Breast epithelium (tissue), 3 donors: ENCODE measurements around the gene MBNL3.

ENCODE experiments used
- CTCF ChIP-seq, 3 donors: fragments of 450-650 bp; IDR thresholded peaks; one replicate each; pipeline ENCODE4 v1.5.1; 2016 to 2017; ENCODE audit warnings: antibody characterized with exemption in 3 of 3, mild to moderate bottlenecking in 3 of 3, moderate library complexity in 3 of 3
- POLR2A ChIP-seq: fragments of 450-650 bp; IDR thresholded peaks from one replicate; pipeline ENCODE4 v1.6.1; 2016; ENCODE audit warnings: antibody characterized with exemption, mild to moderate bottlenecking, moderate library complexity
- POLR2AphosphoS5 ChIP-seq, 3 donors: sonication (generic); formaldehyde crosslinking; IDR thresholded peaks; one replicate each; pipeline ENCODE4 v1.6.1; 2017; ENCODE audit warnings: antibody characterized with exemption in 3 of 3

- TF ChIP-seq POLR2A, result no peak
- TF ChIP-seq CTCF (IDR thresholded peaks at IDR 0.05), result no peak
- no peak for TF ChIP-seq POLR2AphosphoS5 (IDR thresholded peaks at IDR 0.05)
These were observed 82.7 kb downstream of the MBNL3 start for GRCh38 chrX:132406106-132406505.
